IMR-90 (cell line): ENCODE data around the gene TBC1D30. TPM values are rescaled to one million over a fixed set of nuclear protein-coding genes. Genes with fewer than 3 reads are reported as not detected.

Experiments used
- ATAC-seq: fragments of 200-7000 bp; cut with Tn5 transposase; 2 replicates; pipeline ENCODE4 v1.9.1; 2020; ENCODE audit warnings: low read depth, mild to moderate bottlenecking, moderate library complexity
- BruUV-seq: library from RNA; stranded (reverse); fragments of 400-500 nt; replicated peaks from 2 replicates; lab custom pipeline; 2021; lab: Mats Ljungman, UMichigan
- CTCF ChIA-PET: fragments of 300-600 bp; formaldehyde crosslinking; extraction: SDS; loops from one replicate; lab custom pipeline; 2021; ENCODE audit warnings: antibody characterized with exemption; lab: Yijun Ruan, JAX
- POLR2A ChIA-PET: fragments of 300-600 bp; sonication (Branson Sonifier 250); formaldehyde crosslinking; loops from one replicate; lab custom pipeline; 2022; ENCODE audit warnings: antibody characterized with exemption; ENCODE audit not compliant: unreplicated experiment; lab: Charles Lee
- DNase-seq: peaks from one replicate; pipeline ENCODE4 v3.0.0; 2013
- H2AFZ ChIP-seq: replicated peaks from 2 replicates; pipeline ENCODE3; 2013; ENCODE audit warnings: low read length, mild to moderate bottlenecking; ENCODE audit not compliant: poor library complexity
- H2AK5ac ChIP-seq: 2 replicates; pipeline ENCODE4 v1.6.1; 2013; ENCODE audit warnings: low read depth, low read length, inconsistent platforms
- H2AK9ac ChIP-seq: replicated peaks from 2 replicates; pipeline ENCODE3; 2013; ENCODE audit warnings: mild to moderate bottlenecking, low read depth, low read length, moderate library complexity; ENCODE audit not compliant: poor library complexity
- H2BK120ac ChIP-seq: 2 replicates; pipeline ENCODE4 v1.6.1; 2013; ENCODE audit warnings: low read depth, low read length, inconsistent platforms
- H2BK15ac ChIP-seq: 3 replicates; pipeline ENCODE4 v1.6.1; 2013; ENCODE audit warnings: low read depth, low read length, inconsistent platforms
- H2BK20ac ChIP-seq: 2 replicates; pipeline ENCODE4 v1.6.1; 2013; ENCODE audit warnings: low read depth, mild to moderate bottlenecking, inconsistent platforms, low read length, moderate library complexity
- H2BK5ac ChIP-seq: 2 replicates; pipeline ENCODE4 v1.6.1; 2013; ENCODE audit warnings: mild to moderate bottlenecking, low read depth, low read length, inconsistent platforms; ENCODE audit not compliant: poor library complexity, severe bottlenecking
- H3K14ac ChIP-seq: replicated peaks from 2 replicates; pipeline ENCODE4 v1.6.1; 2013; ENCODE audit warnings: low read depth, low read length, inconsistent platforms
- H3K18ac ChIP-seq: 2 replicates; pipeline ENCODE4 v1.6.1; 2013; ENCODE audit warnings: low read depth, low read length, control low read depth
- H3K23ac ChIP-seq: 2 replicates; pipeline ENCODE4 v1.6.1; 2013; ENCODE audit warnings: low read depth, low read length, inconsistent platforms
- H3K27ac ChIP-seq: 2 replicates; pipeline ENCODE4 v1.5.1; 2013; ENCODE audit warnings: mild to moderate bottlenecking, control low read depth, low read length; ENCODE audit not compliant: insufficient read depth
- H3K27me3 ChIP-seq: 2 replicates; pipeline ENCODE4 v1.6.1; 2013; ENCODE audit warnings: low read length; ENCODE audit not compliant: control insufficient read depth, insufficient read depth
- H3K36me3 ChIP-seq: 2 replicates; pipeline ENCODE4 v1.6.1; 2013; ENCODE audit warnings: low read length, mixed read lengths; ENCODE audit not compliant: control insufficient read depth, insufficient read depth
- H3K4ac ChIP-seq: 2 replicates; pipeline ENCODE4 v1.6.1; 2013; ENCODE audit warnings: low read depth, low read length, inconsistent platforms
- H3K4me1 ChIP-seq: 2 replicates; pipeline ENCODE4 v1.6.1; 2013; ENCODE audit warnings: low read length, mixed read lengths; ENCODE audit not compliant: control insufficient read depth, insufficient read depth
- H3K4me2 ChIP-seq: 2 replicates; pipeline ENCODE4 v1.6.1; 2013; ENCODE audit warnings: low read depth, mild to moderate bottlenecking, control low read depth, low read length, moderate library complexity
- H3K4me3 ChIP-seq: 2 replicates; pipeline ENCODE4 v1.5.1; 2013; ENCODE audit warnings: low read depth, mild to moderate bottlenecking, control low read depth, low read length, moderate library complexity; ENCODE audit not compliant: insufficient read depth
- H3K56ac ChIP-seq: 2 replicates; pipeline ENCODE4 v1.6.1; 2013; ENCODE audit warnings: low read length, inconsistent platforms; ENCODE audit not compliant: insufficient read depth; ENCODE audit errors: extremely low read depth
- H3K79me1 ChIP-seq, 2 experiments: 2 replicates each; pipeline ENCODE4 v1.6.1; 2013; ENCODE audit warnings: low read length in 2 of 2, inconsistent platforms in 1 of 2, low read depth in 1 of 2
- H3K9ac ChIP-seq: 2 replicates; pipeline ENCODE4 v1.6.1; 2013; ENCODE audit warnings: low read depth, low read length, control low read depth
- H3K9me1 ChIP-seq: 2 replicates; pipeline ENCODE4 v1.6.1; 2013; ENCODE audit warnings: low read length, inconsistent platforms; ENCODE audit not compliant: insufficient read depth
- H3K9me3 ChIP-seq: 2 replicates; pipeline ENCODE4 v1.6.1; 2013; ENCODE audit warnings: low read length; ENCODE audit not compliant: control insufficient read depth, insufficient read depth
- H4K20me1 ChIP-seq: 2 replicates; pipeline ENCODE4 v1.6.1; 2013; ENCODE audit warnings: low read length, inconsistent platforms; ENCODE audit not compliant: insufficient read depth
- H4K5ac ChIP-seq: 2 replicates; pipeline ENCODE4 v1.6.1; 2013; ENCODE audit warnings: mild to moderate bottlenecking, low read depth, low read length, control low read depth
- H4K8ac ChIP-seq, 2 experiments: 2 replicates each; pipeline ENCODE4 v1.6.1; 2013; ENCODE audit warnings: low read depth in 2 of 2, low read length in 2 of 2, control low read depth in 1 of 2, inconsistent platforms in 1 of 2
- H4K91ac ChIP-seq: 2 replicates; pipeline ENCODE4 v1.6.1; 2013; ENCODE audit warnings: low read depth, low read length, inconsistent platforms; ENCODE audit not compliant: insufficient read depth
- MAFK ChIP-seq: IDR thresholded peaks from 2 replicates; pipeline ENCODE4 v1.6.1; 2012; ENCODE audit warnings: low read depth, low read length, improper control_type of control experiment
- WGBS, 2 experiments: methylation state at CpG; one replicate each; pipeline versions ENCODE4 v1.1.5 to v1.1.7; 2013; ENCODE audit warnings: missing lambda C conversion rate in 2 of 2; ENCODE audit not compliant: insufficient read length in 1 of 2; ENCODE audit errors: extremely low coverage in 2 of 2; 5-methylcytosine and 5-hydroxymethylcytosine counted together
- dilution Hi-C: fragments of 300-500 bp; cut with HindIII; formaldehyde crosslinking; loops from one replicate; pipeline ENCODE4 v1.14.3; 2018; ENCODE audit warnings: low sequenced_read_pairs; ENCODE audit not compliant: unreplicated experiment
- in situ Hi-C: fragments of 300-500 bp; cut with MboI; formaldehyde crosslinking; loops from 3 replicates; pipeline ENCODE4 v1.14.3; 2019; ENCODE audit warnings: low sequenced_read_pairs, inconsistent platforms, mixed read lengths
- intact Hi-C: fragments of 100-400 bp; cut with micrococcal nuclease; formaldehyde crosslinking; loops from 2 replicates; pipeline ENCODE4 v1.10.0; 2022
- polyA plus RNA-seq, 3 experiments: library from polyadenylated mRNA; depleted of rRNA; stranded (reverse); fragments of >200 nt; gene quantifications; 2 replicates each; pipeline ENCODE4 v1.2.3, GENCODE V29; 2012; ENCODE audit warnings: low replicate concordance in 1 of 3
- total RNA-seq: library from RNA; depleted of rRNA; stranded (reverse); fragments of >200 nt; gene quantifications from 2 replicates; pipeline ENCODE4 v1.2.3, GENCODE V29; 2012

TBC1D30 gene
- total and polyA plus RNA-seq, 2 of the 4 experiments (the other 2 are of a cell fraction), result 0.18 to 0.24 TPM

GRCh38 chr12:64876388-64877071 is 52.1 kb downstream of the TBC1D30 start:
- no peaks in the 10 kb centered on the region for H3K4me1 ChIP-seq
- H4K5ac ChIP-seq, result no peak overlapping the region
- DNase-seq (no peak), ATAC-seq (no peak)
- POLR2A ChIA-PET, result no interaction called here
- H3K27me3 ChIP-seq, result peaks cover 29% of the 10 kb centered on the region
- H2AK5ac ChIP-seq, result no peak overlapping the region
- no peak overlapping the region for H3K4ac ChIP-seq
- no peak overlapping the region for H2BK120ac ChIP-seq
- H3K36me3 ChIP-seq, result no peaks in the 10 kb centered on the region
- no peak overlapping the region for H3K27ac ChIP-seq
- no peak overlapping the region for H3K14ac ChIP-seq
- no peak overlapping the region for H3K18ac ChIP-seq
- dilution Hi-C loops (no loop called here), in situ Hi-C loops (loop anchor here (25.0 kb wide), 3 partner anchors 361 to 1136 kb away; no protein-coding TSS in a partner anchor), intact Hi-C loops (no loop called here)
- H3K4me2 ChIP-seq, result no peak overlapping the region
- CTCF ChIA-PET, result interaction anchor here (1.2 kb wide), 1 partner anchor 14 kb away, joined by 4 read pairs; no protein-coding TSS in a partner anchor
- no peak overlapping the region for H2AFZ ChIP-seq
- H4K8ac ChIP-seq, result no peak overlapping the region
- H3K23ac ChIP-seq, result no peak overlapping the region
- no peaks in the 10 kb centered on the region for H3K9me1 ChIP-seq
- H3K4me3 ChIP-seq, result no peak overlapping the region
- no peak overlapping the region for H2AK9ac ChIP-seq
- TF ChIP-seq MAFK, result no peak
- no peaks in the 10 kb centered on the region for H4K20me1 ChIP-seq
- H2BK5ac ChIP-seq, result no peak overlapping the region
- WGBS, 2 experiments, result 83% methylated on average over 4 of the region's 12 CpGs; no CpG with 5 or more reads in 1 of the 2 experiments
- no peak overlapping the region for H3K9ac ChIP-seq
- H2BK20ac ChIP-seq, result no peak overlapping the region
- no peak overlapping the region for H2BK15ac ChIP-seq
- peaks cover 2% of the 10 kb centered on the region; the same call in 1 of the 2 replicates for H3K9me3 ChIP-seq
- H3K79me1 ChIP-seq, result no peaks in the 10 kb centered on the region
- BruUV-seq, result no TSS peak
- H4K91ac ChIP-seq, result no peak overlapping the region
- no peak overlapping the region for H3K56ac ChIP-seq
